Raji (cell line): ENCODE measurements around the gene SLC16A9.

ENCODE experiments used
- POLR2A ChIP-seq: IDR thresholded peaks from 2 replicates; pipeline ENCODE4 v1.6.1; 2011; ENCODE audit warnings: low read depth, low read length, control low read depth; ENCODE audit not compliant: insufficient read depth

Gene SLC16A9

DNA sequence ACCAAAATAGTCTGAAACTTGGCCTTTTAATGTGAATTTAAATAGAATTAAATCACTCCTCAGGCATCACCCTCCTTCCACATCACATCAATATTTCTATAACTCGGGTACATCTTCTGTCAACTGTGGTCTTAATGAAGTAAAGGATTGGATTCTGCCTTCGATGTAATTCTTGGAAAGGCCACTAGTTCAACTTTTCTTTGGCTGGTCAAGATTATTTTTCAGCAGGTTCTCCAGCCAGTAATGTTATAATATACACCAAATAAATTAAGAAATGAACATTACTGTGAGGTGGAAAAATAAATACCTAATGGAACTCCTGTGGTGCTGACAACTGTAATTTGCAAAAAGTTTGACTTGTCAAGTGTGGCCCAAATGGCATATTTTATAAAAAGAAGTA, 9.7 kb upstream of the SLC16A9 start:
- TF ChIP-seq POLR2A = no peak

DNA sequence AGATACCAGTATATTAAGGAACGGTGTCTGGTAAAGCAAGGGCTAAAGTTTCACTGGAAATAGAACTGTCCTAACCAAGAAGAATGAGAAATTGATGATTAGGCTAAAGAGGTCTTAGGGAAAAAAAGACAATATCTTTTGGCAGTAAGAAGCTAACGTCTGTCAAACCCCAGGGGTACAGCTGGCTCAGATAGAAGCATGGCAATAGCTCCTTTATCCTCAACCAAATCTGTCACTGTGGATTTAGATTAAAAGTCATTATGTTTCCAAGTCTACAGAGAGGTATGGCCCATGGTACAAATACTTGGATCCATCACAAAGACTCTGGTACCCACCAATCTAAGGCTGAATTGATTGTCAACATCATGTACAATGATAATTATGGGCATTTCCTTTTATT, 8.6 kb upstream of the SLC16A9 start:
- TF ChIP-seq POLR2A = no peak

DNA sequence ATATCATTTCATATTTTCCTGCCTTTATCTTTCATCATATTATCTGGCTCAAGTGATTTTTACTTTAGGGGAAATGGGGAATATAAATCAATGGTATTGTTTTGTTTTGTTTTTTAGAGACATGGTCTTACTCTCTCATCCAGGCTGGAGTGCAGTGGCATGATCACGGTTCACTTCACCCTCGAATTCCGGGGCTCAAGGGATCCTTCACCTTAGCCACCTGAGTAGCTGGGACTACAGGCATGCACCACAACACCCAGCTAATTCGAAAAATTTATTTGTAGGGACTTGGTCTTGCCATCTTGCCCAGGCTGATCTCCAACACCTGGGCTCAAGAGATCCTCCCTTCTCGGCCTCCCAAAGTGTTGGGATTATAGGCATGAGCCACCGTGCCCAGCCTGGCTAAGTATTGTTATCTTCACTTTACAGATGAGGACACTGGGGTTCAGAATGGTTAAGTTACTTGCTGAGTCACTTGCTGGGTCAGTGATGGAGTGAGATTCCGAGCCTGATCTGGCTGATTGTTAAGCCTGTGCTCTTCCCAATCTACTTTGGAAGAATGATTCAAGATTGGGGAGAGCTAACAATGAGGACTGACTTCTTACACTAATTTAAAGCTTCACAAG, 3.7 kb upstream of the SLC16A9 start:
- no peak for TF ChIP-seq POLR2A

DNA sequence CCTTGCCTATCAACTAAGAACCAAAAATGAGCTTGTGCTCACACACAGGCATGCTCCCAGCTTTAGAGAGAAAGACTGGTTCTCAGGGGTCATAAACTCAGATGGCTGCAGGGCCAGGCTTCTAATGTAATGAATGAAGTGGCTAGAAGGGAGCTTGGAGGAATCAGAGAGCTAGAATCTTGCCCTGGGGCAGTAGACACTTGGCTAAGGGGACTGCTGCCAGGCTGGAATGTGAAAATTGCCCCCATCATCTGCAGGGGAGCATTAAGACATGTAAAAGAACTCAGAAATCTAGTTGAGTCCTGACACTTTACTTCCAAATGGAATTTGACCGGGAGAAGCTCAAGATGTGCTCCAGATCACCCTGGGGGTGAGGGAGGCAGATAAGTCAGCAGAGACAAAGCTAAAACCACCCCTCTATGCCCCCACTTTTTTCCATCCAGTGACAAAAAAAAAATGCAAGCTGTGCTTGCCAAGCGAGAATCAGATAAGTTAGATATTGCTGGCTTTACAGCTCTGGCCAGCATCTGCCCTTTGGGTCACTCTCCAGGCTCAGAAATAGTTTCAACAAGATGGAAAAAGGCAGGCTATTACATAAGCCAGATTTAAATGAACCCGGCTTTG, 2.3 kb upstream of the SLC16A9 start:
- no peak for TF ChIP-seq POLR2A

DNA sequence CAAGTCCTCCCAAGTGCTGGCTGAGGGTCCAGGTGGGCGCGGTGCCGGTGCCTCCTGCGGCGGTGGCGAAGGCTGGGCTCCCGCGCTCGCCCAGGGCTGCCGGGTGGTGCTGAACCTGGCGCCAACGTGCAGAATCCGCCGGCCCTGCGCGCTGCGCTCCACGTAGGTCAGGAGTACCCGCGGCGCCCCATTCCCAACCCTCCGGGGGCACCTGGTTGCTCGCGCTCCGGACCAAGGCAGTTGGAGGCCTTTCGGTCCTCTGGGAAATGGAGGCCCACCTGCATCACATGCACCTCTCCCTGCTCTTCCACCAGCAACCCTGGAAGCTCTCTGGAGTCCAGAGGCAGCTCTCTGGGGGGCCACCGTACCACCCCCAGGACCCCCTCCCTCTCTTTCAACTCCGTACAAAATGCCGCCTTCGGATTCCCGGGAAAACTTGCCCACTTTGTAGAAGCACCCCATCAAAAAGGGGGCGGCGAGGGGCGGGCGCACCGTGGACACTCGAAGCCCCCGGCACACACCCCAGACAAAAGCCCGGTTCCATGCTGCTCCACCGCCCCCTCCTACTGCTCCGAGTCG, 745 bp downstream of the SLC16A9 start:
- TF ChIP-seq POLR2A = no peak

DNA sequence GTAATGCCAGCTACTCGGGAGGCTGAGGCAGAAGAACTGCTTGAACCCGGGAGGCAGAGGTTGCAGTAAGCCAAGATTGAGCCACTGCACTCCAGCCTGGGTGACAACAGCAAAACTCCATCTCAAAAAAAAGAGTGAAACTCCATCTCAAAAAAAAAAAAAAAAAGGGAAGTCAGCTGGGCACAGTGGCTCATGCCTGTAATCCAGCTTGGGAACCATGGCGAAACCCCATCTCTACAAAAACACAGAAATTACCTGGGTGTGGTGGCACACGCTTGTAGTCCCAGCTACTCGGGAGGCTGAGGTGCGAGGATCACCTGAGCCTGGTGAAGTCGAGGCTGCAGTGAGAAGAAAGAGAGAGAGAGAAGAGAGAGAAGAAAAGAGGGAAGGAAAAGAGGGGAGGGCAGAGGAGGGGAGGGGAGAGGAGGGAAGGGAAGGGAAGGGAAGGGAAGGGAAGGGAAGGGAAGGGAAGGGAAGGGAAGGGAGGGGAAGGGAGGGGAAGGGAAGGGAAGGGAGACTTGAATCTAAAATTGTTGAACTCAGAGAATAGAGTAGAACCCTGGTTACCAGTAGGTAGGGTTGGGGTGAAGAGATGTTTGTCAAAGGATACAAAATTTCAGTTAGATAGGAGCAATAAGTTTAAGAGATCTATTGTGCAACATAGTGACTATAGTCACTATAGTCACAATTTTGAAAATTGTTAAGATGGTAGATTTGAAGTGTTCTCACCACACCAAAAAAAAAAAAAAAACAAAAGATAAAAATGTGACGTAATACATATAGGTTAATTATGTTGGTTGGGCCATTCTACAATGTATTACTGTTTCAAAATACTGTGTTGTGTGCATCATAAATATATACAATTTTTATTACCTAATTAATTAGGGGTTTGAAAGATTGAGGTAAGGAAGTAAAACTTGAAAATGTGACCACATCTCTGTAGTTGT, 2.5 kb downstream of the SLC16A9 start:
- TF ChIP-seq POLR2A = no peak

DNA sequence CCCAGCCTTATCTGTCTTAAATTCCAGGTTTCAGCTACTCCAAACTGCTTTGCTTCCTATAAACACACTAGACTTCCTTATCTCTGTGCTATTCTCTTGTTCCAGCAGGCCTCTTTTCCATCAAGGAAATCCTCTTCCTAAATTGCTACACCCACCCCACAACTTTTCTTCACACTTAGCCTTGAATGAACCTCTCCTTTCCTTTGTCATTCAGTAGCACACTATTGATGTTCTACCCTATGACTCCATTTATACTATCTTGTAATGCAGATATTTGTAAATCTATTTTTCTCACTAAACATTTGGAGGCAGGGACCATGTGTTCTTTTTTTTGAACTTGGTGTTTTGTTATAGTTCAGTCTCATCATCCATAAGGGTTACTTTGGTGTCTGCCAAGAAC, 3.7 kb downstream of the SLC16A9 start:
- no peak for TF ChIP-seq POLR2A

DNA sequence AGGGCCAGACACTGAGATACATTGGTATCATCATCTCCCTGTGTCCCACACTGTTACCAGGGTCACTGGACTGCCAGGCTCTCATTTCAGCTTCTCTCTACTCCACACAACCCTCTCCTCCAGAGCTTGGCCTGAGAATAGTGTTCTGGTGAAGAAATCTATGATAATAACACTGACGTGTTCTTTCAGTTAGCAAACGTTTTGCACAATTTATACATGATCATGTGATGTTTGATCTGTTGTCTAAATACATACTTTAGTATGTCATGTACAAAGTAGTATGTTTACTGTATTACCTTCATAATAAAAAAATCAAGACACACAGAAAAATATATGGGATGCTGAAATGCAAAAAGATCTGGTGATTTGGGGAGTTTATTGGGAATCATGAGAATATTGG, 5.0 kb downstream of the SLC16A9 start:
- no peak for TF ChIP-seq POLR2A

DNA sequence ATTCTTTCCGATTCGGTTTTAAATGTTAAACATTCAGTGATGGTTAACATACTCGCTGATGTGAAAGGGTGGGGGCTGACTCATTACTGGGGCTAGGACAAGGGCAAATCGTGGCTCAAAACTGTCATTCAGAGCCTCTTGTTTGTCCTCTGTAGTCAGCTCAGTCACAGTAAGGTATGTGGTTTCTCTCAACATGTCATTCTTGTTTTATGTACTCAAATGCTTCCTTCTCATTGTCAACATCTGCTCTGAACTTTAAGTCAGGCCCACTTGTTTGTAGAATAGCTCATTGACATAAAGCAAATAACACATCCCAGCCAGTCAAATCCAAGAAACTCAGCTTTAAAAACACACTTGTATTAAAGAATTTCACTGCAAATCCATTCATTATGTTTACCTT, 7.3 kb downstream of the SLC16A9 start:
- no peak for TF ChIP-seq POLR2A

DNA sequence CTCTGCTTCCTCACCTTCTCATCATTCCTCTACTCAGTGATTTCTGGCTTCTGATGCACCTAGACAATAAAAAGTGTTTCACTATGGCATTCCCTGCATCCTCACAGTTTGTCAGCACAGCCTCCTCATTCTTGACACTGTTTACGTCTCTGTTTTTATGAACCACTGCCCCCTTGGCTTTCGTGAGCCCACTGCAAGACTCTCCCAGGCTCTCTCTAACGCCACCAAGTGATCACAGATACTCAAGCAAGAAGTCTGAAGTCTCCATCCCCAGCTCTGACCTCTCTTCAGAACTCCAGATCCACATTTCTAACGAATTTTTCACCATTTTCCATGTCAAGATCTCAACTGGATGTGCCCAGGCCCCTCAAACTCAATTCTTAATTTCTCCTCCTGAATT, 8.9 kb downstream of the SLC16A9 start:
- TF ChIP-seq POLR2A = no peak

DNA sequence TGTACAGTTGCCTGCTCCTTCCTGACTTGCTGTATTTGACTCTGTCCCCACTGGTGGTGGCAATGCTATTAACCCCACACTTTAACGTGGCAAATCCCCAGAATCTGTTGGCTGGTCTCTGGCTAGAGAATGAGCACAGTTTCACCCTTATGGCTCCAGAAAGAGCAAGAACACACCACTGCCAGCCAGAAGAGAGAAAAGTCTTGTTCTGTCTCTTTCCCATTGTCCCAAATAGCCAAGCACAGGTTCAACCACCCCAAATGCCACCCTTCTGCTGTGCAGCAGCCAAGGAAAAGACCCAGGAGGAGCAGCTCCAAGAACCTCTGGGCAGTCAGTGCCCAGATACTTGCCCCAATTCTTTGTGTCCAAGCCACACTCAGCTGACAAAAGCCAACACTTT, 11.3 kb downstream of the SLC16A9 start:
- TF ChIP-seq POLR2A = no peak

DNA sequence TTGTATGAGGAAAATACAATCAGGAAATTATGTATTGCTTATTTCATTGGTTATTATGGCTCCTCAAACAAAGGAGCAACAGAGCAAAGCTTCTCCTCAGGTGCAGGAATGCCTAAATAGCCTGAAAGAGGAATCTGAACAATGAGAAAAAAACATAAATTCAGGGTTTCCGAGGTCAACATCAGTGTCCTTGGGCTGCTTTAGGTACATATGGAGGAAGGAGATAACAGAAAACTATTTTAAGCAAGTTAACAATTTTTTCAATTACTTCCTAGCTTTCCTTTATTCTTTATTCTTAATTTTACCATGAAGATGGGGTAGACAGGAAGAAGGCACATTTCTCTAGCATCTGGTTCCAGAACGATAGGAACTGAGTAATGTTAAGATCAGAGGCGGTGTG, 14.0 kb downstream of the SLC16A9 start:
- TF ChIP-seq POLR2A = no peak

DNA sequence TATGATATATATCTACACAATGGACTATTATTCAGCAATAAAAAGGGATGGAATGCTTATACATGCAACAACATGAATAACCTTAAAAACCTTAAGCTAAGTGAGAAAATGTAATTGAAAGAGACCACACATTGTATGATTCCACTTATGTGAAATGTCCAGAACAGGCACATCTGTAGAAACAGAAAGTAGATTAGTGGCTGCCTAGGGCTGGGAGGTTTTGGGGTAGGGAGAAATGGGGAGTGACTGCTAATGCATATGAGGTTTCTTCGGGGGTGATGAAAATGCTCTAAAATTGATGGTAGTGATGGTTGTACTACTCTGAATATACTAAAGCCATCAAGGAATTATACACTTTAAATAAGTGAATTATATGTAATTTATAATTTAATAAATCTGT, 14.7 kb downstream of the SLC16A9 start:
- TF ChIP-seq POLR2A = no peak

DNA sequence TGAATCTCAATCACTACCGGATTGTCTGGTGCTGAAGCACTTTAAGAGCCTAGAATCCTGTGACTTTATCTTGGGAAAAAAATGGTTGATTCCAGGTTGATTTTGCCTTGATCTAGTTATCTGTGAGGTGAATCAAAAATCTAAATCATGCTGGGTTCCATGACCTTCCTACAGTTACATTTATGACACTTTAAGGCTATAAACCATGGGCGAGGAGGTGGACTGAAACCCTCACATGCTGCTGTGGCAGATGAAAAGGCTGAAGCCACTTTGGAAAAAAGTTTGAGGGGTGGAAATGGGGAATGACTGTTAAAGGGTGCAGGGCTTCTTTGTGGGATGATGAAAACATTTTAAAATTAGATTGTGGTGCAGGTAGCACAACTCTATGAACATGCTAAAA, 17.5 kb downstream of the SLC16A9 start:
- TF ChIP-seq POLR2A = no peak

DNA sequence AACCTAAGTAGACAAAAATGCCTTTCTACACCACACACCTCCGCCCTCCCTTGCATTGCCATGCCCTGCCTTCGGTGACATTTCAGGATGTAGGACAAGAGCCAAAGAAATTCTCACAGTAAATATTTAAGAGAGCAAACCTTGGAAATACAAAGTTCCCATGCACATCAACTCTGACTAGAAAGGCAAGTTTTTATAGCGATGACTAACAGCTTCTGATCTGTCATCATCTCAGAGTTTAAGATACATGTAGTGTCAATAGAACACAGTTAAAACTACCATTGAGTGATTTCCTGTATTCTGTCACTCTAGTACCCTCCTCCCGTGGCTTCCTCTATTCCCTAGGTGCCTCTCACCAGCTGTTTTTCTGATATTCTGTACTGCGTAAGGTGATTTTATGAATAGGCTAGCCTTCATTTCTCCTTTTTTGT, 20.7 kb downstream of the SLC16A9 start:
- no peak for TF ChIP-seq POLR2A

DNA sequence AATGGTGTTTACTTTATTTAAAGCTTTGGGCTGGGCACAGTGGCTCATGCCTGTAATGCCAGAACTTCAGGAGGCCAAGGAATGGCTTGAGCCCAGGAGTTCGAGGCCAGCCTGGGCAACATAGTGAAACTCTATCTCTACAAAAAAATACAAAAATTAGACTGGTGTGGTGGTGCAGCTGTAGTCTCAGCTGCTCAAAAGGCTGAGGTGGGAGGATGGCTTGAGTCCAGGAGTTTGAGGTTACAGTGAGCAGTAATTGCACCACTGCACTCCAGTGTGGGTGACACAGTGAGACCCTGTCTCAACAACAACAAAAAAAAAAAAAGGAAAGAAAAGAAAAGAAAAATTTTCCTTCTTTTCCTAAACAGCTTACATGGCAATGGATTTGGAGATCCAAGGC, 22.0 kb downstream of the SLC16A9 start:
- no peak for TF ChIP-seq POLR2A

DNA sequence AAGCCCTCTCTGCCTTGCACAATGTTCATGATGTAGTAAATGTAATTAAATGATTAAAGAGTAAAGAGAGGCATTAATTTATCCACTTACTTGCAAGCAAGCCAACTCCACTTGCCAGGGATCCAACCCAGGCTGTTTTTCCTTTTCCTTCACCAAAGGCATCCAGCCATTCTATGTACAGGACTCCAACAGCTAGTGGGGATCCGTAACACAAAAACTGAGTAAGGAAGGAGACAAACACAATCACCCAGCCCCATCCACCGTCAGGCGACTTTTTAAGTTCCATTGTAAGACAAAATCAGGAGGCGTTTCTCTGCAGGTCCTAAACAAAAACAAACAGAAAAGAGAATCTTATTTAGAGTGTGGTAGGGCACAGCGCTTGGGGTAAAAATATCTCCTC, 25.6 kb downstream of the SLC16A9 start:
- TF ChIP-seq POLR2A = no peak
